ENCODE data around the gene ATAD5. TPM values are rescaled to one million over a fixed set of nuclear protein-coding genes. Genes with fewer than 3 reads are reported as not detected.
"Not testable (repeated sequence)": the region's sequence is repeated elsewhere in the genome, so short reads cannot be mapped to it uniquely, and the experiment has no call there.

Gene ATAD5
- 3.0 TPM for total RNA-seq

- DNase-seq (ENCODE audit: low spot score) = peak; percentile 91
These were observed at the start of gene ATAD5 for GRCh38 chr17:30831663-30832437. Gene ATAD5 (plus strand): TSS chr17:30831966. CDS start chr17:30832348, 382 bp downstream.

GRCh38 chr17:30782206-30782605, 49.6 kb upstream of the ATAD5 start:
- no peak for DNase-seq (ENCODE audit: low spot score)

GRCh38 chr17:30788918-30789317, 42.8 kb upstream of the ATAD5 start:
- DNase-seq (ENCODE audit: low spot score) = no peak

DNA sequence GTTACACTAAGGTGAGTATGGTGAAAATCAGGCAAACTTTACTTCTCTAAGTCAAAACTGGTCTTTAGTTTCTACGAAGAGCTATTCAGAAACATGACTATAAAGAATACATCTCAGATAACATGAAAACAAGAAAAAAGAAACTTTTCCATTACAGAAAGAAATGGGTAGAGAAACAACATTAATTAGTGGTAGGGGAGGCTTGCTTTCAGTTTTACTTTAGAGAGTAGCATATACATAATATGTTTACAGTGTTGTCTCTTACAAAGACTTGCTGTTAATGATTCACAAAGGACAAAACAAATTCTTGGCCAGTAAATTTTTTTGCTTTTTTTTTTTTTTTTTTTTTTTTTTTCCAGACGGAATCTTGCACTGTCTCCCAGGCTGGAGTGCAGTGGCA, 41.5 kb upstream of the ATAD5 start:
- DNase-seq (ENCODE audit: low spot score) = no peak

GRCh38 chr17:30793282-30793977, 38.3 kb upstream of the ATAD5 start:
- no peak for DNase-seq (ENCODE audit: low spot score)

DNA sequence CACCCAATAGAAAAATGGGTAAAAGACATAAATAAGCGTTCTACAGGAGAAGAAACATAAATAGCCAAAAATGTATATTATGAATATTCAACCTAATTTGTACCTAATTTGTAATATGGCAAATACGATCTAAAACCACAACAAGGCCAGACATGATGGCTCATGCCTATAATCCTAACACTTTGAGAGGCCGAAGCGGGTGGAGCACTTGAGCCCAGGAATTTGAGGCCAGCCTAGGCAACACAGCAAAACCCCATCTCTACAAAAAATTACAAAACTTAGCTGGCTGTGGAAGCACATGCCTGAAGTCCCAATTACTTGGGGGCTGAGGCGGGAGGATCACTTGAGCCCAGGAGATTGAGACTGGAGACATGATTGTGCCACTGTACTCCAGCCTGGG, 37.4 kb upstream of the ATAD5 start:
- no peak for DNase-seq (ENCODE audit: low spot score)

- DNase-seq (ENCODE audit: low spot score) = no peak
These were observed 35.8 kb upstream of the ATAD5 start for GRCh38 chr17:30796016-30796415.

GRCh38 chr17:30801671-30802070, 30.1 kb upstream of the ATAD5 start:
- no peak for DNase-seq (ENCODE audit: low spot score)

DNA sequence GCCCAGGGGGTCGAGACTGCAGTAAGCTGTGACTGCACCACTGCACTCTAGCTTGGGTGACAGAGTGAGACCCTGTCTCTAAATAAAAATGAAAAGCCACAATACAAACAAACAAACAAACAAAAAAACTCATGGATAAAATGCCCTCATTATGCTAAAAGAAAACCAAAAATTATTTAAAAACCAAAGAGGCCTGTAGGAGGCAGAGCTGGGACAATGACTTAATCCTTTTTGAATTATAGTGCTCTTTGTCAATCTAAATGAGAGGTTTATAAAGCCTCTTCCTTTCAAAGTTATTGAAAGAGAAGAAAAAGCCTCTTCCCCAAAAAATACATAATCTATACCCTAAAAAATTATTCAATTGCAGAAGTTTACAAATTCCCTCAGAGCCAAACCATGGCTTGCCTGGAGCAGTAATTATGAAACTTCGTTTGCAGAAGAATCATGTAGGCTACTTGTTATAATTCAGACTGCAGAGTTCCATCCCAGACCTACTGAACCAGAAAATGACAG, 25.8 kb upstream of the ATAD5 start:
- no peak for DNase-seq (ENCODE audit: low spot score)

DNA sequence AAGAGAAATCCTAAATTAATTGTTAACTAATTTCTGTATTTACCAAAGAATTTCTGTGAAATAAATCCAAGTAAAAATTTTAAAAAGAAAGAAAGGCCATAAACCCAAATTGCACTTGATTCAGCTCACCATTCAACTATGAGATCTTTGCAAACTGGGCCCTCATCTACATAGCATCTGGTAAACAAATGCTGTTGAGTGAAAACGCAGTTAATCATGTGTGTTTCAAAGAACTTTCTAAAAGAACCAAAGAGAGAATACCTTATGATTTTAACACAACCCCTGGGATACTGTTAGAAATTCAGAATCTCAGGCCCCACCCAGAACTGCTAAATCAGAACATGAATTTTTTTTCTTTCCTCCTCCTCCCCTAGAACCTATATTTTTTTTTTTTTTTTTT, 23.9 kb upstream of the ATAD5 start:
- DNase-seq (ENCODE audit: low spot score) = no peak

DNA sequence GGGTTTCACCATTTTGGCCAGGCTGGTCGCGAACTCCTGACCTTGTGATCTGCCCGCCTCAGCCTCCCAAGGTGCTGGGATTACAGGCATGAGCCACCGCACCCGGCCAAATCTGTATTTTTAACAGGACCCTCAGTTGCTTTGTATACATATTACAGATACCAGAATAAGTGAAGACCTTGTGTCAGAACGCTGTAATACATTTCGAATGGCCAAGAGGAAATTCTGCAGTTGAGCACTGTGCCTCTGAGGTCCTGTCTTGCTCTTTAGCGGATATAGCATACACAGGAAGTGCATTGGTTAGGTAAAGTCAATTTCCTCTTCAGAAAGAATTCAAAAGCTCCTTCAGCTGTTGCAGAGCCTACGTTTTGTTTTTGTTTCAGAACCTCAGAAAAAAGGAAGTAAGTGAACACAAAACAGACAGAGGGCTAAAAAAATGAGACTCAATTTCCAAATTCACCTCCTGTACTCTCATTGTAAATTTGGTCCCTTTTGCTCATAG, 22.9 kb upstream of the ATAD5 start:
- DNase-seq (ENCODE audit: low spot score) = no peak

DNA sequence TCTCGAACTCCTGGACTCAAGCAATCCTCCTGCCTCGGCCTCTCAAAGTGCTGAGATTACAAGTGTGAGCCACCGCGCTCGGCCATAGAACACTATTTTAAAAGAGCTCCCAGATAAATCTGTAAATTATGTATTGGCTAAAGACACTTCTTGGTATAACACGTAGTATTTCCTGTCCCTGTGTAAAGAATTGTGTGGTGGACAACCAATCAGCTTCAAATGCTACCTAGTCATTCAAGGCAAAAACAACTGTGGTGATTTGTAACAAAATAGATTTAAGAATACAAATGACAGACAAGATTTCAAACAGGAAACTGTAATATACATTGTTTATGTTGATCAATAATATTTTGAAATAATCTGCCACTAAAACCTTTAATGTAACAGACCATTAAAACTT, 21.9 kb upstream of the ATAD5 start:
- no peak for DNase-seq (ENCODE audit: low spot score)

DNA sequence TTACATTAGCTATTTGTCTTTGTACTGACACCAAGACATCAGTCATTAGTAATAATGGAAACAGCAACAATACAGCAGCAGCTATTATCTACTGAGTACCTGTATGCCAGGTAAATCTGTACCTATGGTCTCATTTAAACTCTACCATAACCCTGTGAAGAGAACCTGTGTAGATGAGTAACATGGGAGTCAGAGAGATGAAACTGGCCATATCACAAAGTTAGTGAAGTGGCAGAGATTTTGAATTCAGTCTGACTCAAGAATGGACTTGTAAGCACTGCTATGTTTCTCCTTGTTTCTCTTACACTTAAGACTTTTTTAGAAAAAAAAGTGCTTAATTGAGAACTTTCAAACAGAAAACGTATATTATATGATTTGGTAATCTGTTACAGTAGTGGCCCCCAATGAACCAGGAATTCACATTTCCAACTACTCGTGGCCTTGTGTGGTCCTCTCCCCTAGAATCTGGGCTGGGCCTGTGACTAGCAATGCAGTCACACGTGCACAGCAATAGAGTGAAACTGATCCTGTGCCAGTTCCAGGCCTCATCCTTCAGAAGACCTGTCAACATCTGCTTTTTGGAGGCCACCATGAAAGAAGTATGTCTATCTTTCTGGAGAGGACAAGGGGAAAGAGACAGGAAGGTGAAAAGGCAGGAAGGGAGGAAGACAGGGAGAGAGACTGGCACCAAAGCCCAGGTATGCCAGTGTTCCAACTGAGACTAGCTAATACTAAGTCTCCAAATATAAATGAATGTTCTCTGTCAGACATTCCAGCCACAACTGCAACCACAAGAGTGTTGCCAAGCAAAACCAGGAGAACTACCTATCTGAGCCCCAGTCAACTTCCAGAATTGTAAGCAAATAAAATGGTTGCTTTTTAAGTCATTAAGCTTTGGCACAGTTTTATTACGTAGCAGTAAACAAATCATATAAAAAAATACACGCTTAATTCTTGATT, 19.3 kb upstream of the ATAD5 start:
- DNase-seq (ENCODE audit: low spot score) = no peak

GRCh38 chr17:30814236-30814635, 17.5 kb upstream of the ATAD5 start:
- DNase-seq (ENCODE audit: low spot score) = not testable (repeated sequence)

DNA sequence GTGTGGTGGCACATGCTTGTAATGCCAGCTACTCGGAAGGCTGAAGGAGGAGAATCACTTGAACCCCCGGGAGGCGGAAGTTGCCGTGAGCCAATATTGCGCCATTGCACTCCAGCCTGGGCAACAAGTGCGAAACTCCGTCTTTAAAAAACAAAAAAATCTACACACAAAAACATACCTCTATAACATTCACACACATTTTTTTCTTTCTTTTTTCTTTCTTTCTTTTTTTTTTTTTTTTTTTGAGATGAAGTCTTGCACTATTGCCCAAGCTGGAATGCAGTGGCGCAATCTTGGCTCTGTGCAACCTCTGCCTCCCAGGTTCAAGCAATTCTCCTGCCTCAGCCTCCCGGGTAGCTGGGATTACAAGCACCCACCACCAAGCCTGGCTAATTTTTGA, 16.9 kb upstream of the ATAD5 start:
- not testable (repeated sequence) for DNase-seq (ENCODE audit: low spot score)

DNA sequence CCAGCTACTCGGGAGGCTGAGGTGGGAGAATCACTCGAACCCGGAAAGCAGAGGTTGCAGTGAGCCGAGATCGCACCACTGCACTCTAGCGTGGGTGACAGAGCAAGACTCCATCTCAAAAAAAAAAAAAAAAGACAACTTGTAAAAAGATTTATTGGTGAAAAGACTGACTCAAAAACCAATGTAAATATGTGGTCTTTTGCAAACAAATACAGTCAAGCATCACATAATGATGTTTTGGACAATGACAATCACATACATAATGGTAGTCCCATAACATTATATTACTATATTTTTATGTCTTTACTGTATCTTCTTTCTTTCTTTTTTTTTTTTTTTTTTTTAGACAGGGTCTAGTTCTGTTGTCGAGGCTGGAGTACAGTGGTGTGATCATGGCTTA, 15.6 kb upstream of the ATAD5 start:
- no peak for DNase-seq (ENCODE audit: low spot score)

- no peak for DNase-seq (ENCODE audit: low spot score)
These were observed 11.6 kb upstream of the ATAD5 start for GRCh38 chr17:30819971-30820705.

- DNase-seq (ENCODE audit: low spot score) = no peak
These were observed 9.7 kb upstream of the ATAD5 start for GRCh38 chr17:30821871-30822723.

GRCh38 chr17:30822919-30823318, 8.8 kb upstream of the ATAD5 start:
- not testable (repeated sequence) for DNase-seq (ENCODE audit: low spot score)

DNA sequence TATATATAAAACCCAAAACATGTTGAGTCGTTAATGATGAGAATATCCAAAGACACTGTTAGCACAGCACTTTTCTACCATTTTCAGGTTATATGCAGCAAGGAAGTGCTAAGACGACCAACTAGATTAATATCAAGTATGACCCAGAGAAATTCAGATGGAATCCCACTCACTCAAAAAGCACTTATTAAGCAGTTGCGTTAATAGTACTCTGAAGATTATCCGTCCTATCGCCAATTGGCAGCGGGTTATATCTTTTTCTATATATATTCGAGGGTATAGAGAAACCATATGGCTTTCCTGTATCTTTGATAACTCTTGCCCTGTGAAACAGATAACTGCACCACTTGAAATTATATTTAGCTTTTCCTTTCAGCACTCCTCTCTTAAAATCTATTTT, 8.3 kb upstream of the ATAD5 start:
- no peak for DNase-seq (ENCODE audit: low spot score)

All from ureter (tissue), 1 donor.